HG03159 (cell line): ENCODE results near the gene KDM4C.

ENCODE experiments used
- ATAC-seq: cut with Tn5 transposase; IDR thresholded peaks from one replicate; pipeline ENCODE4 v1.9.1; 2021; ENCODE audit warnings: mild to moderate bottlenecking, moderate library complexity; ENCODE audit not compliant: unreplicated experiment

The KDM4C gene

GRCh38 chr9:6897898-6898302 lies 140.1 kb downstream of the KDM4C start:
- no peak for ATAC-seq

GRCh38 chr9:6899274-6899673 lies 141.5 kb downstream of the KDM4C start:
- ATAC-seq: no peak

- no peak for ATAC-seq
These were observed 142.7 kb downstream of the KDM4C start for GRCh38 chr9:6900440-6900883.

GRCh38 chr9:6901180-6901579 lies 143.4 kb downstream of the KDM4C start:
- no peak for ATAC-seq

- ATAC-seq: no peak
These were observed 144.7 kb downstream of the KDM4C start for GRCh38 chr9:6902423-6902822.

- no peak for ATAC-seq
These were observed 146.6 kb downstream of the KDM4C start for GRCh38 chr9:6904371-6904770.

- ATAC-seq: no peak
These were observed 148.1 kb downstream of the KDM4C start for GRCh38 chr9:6905850-6906375.

GRCh38 chr9:6907772-6908381 lies 150.1 kb downstream of the KDM4C start:
- ATAC-seq: no peak

GRCh38 chr9:6909181-6909580 lies 151.4 kb downstream of the KDM4C start:
- ATAC-seq: no peak

GRCh38 chr9:6910032-6910431 lies 152.3 kb downstream of the KDM4C start:
- no peak for ATAC-seq

GRCh38 chr9:6910497-6910896 lies 152.7 kb downstream of the KDM4C start:
- ATAC-seq: no peak

- ATAC-seq: no peak
These were observed 154.3 kb downstream of the KDM4C start for GRCh38 chr9:6911901-6912638.

GRCh38 chr9:6915635-6916034 lies 157.9 kb downstream of the KDM4C start:
- no peak for ATAC-seq

- peak; percentile 95 for ATAC-seq
These were observed 159.4 kb downstream of the KDM4C start for GRCh38 chr9:6917162-6917561.

GRCh38 chr9:6920041-6920440 lies 162.3 kb downstream of the KDM4C start:
- ATAC-seq: no peak

GRCh38 chr9:6921315-6921714 lies 163.5 kb downstream of the KDM4C start:
- ATAC-seq: no peak

GRCh38 chr9:6922124-6922676 lies 164.4 kb downstream of the KDM4C start:
- ATAC-seq: no peak

GRCh38 chr9:6922680-6923079 lies 164.9 kb downstream of the KDM4C start:
- no peak for ATAC-seq

- ATAC-seq: no peak
These were observed 165.3 kb downstream of the KDM4C start for GRCh38 chr9:6923086-6923485.

GRCh38 chr9:6924149-6924548 lies 166.4 kb downstream of the KDM4C start:
- ATAC-seq: no peak

GRCh38 chr9:6924988-6925563 lies 167.3 kb downstream of the KDM4C start:
- no peak for ATAC-seq

- ATAC-seq: no peak
These were observed 168.1 kb downstream of the KDM4C start for GRCh38 chr9:6925836-6926235.
